HG03460 (cell line): ENCODE data around the gene CD8A.
"Not testable (repeated sequence)": the region's sequence is repeated elsewhere in the genome, so short reads cannot be mapped to it uniquely, and the experiment has no call there.

Experiments used
- ATAC-seq: cut with Tn5 transposase; IDR thresholded peaks from one replicate; pipeline ENCODE4 v1.9.1; 2021; ENCODE audit not compliant: unreplicated experiment

The CD8A gene

DNA sequence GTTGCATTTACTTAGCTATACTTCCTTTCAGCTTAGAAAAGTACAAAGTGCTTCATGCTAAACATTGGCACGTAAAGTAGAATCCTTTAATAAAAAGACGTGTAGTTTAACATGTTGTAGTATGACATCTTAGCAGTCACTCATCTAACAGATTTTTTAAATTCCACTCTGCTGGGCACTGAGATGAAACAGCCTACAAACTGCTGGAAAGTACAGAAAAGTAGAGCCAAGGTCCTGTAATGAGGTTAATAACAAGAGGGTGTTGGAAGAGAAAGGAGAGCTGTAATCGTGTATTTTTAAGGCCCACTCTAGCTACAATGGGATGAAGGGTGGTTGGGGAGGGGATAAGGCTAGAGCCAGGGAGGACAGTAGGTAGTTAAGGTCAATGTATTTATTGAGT is 10.7 kb downstream of the CD8A start:
- no peak for ATAC-seq

- ATAC-seq, result no peak
Measured at GRCh38 chr2:86778957-86779356, 11.8 kb downstream of the CD8A start.

DNA sequence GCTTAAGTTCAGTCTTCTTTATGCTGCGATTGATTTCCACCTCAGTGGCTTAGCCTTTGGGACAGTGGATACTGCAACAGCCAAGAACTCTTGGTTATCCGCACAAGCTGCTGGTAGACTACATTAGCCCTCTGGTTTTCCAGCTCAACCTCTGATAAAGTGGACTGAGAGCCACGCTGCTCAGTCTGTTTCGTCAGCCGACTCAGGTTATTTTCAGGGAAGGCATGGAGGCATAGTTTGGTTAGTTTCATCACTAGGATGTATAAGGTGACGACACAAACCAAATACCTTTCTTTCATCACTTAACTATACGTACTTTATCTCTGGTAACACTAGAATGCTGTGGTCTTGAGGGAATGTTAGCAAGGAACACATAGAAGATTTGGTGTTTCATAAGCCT is 14.2 kb downstream of the CD8A start:
- ATAC-seq, result no peak

DNA sequence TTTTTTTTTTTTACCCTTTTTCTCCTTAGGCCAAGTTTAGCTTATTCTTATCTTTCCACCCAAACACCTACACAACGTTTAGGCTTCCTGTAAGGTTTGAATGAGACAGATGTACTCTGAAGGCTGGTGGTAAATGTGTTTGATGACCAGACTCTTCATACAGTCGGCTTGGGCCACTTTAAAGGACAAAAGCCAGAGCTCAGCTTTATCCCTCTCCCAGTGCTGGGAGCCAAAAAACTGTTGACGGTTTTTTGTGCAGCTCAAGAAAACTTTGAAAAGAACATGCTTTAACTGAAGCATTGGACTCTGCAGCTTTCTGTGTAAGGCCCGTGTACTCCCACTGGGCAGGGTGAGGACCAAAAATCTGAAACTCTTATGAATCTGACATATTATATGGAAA is 15.4 kb downstream of the CD8A start:
- ATAC-seq, result no peak

- ATAC-seq, result no peak
Measured at GRCh38 chr2:86774862-86775261, 15.9 kb downstream of the CD8A start.

DNA sequence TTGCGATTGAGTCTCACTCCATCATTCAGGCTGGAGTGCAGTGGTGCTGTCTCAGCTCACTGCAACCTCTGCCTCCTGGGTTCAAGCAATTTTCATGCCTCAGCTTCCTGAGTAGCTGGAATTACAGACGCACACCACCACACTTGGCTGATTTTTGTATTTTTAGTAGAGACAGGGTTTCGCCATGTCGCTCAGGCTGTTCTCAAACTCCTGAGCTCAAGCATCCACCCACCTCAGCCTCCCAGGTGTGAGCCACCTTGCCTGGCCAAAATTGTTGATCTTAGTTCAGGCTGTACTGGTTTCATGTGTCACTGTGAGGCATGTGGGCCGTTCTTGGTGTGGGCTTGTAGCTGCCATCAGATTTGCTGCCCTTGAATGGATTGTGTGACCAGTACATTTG is 18.1 kb downstream of the CD8A start:
- ATAC-seq, result no peak

DNA sequence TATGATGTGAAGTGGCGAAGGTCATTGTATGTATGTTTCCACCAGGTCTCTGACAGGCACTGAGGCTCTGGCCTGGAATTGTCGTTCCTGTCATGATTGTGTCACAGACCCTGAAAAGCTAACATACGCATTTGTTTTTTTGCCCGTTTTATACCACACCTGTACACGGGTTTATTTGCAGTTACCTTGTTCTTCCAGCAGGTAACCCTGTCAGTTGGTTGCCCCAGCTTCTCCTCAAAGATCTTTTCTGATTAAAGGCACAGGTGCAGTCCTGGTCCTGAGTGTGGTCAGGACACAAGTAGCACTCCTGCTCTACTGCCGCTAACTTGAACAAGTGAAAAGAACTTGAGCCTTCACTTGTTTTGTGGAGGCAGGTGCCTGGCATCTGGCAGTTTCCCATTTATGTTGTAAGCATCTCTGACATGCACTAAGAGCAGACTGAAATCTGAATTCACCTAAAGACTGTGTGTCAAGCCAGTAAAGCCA is 19.9 kb downstream of the CD8A start:
- no peak for ATAC-seq

GRCh38 chr2:86769838-86770237 is 20.9 kb downstream of the CD8A start:
- ATAC-seq, result no peak

- no peak for ATAC-seq
Measured at GRCh38 chr2:86768189-86768949, 22.3 kb downstream of the CD8A start.

DNA sequence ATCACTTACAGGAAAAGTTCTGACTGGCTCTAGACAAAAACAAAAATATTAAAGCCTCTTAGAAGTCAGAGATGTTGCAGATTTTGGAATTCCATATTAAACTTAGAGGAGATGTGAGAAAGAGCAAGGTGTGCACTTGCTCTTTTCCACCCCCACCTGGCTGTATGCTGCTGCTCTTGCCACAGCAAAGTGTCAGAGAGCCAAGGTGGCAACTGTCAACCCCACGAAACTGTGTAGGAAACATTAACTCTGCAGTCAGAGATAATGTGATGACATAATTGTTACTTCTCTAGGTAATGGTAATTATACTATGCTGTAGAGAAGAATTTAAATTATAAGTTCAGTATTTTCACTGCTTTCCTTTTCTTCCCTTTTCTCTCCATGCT is 25.4 kb downstream of the CD8A start:
- ATAC-seq, result no peak

GRCh38 chr2:86764661-86765309 is 25.9 kb downstream of the CD8A start:
- no peak for ATAC-seq

DNA sequence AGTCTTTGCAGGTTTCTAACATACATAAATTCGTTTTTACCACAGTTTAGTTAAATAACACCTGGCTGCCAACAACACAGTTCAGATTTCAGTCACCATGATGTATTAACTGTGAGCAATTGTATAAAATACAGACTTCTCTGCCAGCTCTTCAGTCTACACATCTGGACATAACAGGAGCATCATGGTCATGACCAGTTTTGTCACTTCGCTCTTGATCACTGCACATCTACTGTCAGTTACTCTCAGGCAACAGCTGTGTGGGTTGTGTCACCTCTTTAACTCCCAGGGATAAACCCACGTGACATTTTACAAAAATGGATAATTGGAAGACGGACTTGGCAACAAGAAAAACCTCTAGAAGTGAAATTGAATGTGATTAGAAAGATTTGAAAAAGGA is 30.3 kb downstream of the CD8A start:
- ATAC-seq, result no peak

GRCh38 chr2:86758405-86758804 is 32.3 kb downstream of the CD8A start:
- no peak for ATAC-seq

DNA sequence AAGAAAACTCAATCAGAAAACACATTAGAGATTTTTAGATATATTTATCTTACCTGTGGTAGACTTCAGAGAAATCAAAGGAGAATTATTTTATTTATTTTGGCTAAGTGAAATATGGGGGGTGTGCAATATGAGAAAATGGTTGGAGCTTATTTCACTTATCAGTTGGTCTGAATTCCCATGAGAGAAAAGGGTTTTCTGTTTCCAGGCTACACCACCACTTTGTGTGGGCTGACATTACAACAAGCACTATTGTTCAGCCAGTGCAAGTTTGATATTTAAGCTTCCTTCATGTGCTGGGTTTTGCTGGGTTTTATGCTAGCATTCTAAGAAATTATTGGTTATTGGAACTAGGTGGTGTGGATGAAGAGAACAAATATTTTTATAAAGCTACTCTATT is 37.1 kb downstream of the CD8A start:
- ATAC-seq, result no peak

GRCh38 chr2:86752934-86753333 is 37.8 kb downstream of the CD8A start:
- ATAC-seq, result no peak

DNA sequence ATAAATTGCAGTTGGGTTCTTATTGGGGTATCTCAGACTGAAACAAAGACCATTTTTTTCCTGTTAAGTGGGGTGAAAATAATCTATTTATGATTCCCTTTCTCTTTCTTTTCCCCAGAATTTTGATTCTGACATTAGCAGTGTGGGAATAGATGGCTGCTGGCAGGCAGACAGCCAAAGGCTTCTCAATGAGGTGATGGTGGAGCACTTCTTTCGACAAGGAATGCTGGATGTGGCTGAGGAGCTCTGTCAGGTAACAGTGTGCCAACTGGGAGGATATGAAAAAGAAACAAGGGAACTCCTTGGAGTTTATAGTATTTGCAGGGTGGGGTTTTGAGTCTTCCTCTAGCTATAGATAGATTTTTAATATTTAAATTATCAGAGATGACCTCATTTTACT is 38.9 kb downstream of the CD8A start:
- no peak for ATAC-seq

- ATAC-seq, result no peak
Measured at GRCh38 chr2:86750240-86750839, 40.4 kb downstream of the CD8A start.

DNA sequence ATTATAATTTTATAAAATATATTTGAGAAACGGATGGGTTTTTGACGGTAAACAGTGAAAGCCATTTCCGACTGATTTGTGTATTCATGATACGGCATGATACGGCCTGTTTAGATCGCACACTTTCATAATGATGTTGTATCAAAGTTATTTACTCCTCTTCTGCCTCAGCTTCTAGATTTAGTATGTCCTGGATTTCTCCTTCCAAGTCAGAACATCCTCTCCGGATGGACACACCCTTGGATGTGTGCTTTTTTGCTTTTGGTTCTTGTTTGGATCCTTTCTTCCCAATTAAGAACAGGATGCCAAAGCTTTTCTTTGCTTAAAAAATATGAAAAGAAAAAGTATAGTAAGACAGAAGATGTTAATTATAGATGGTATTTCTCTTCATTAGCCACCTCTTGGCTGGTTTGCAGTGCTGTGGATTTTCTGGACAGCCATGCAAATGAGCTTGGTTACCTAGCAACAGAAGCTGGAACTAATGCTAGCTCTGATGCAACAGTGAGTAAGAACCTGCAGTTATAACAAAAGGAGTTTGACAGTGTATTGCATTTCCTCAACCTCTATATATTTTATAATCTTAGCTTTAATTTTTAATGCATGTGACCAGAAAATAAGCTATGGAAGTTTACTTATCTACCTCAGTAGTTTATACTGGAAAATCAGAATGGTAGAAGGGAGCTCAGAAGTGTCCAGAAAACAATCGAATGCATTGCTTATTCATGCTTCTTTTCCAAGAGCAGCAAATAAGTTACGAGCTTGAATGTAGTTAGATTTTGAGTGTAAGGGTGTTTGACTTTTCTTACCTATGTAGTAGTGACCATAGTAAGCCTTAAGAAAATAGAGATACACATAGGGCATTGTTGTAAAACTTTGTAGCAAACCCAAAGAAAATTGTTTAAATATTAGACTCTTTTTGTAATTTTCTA is 42.7 kb downstream of the CD8A start:
- no peak for ATAC-seq

GRCh38 chr2:86746939-86747338 is 43.8 kb downstream of the CD8A start:
- ATAC-seq, result no peak

DNA sequence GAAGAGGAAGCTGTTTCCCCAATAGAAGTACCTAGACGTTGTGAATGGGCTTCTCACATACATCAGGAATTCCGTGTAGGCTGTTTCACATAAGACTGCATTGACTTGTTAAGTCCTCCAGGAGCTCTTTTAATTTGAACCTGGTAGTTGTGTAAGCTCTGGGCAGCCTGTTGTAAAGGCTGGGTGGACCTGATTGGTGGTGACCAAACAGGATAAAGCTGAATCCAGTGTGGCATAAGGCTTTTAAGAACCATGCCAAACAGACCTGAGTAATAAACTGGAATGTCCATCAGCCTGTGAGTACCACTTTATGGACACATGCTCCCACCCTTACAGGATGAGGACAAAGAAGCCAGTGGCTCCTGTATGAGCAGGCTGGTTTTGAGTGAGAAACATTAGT is 46.6 kb downstream of the CD8A start:
- no peak for ATAC-seq

DNA sequence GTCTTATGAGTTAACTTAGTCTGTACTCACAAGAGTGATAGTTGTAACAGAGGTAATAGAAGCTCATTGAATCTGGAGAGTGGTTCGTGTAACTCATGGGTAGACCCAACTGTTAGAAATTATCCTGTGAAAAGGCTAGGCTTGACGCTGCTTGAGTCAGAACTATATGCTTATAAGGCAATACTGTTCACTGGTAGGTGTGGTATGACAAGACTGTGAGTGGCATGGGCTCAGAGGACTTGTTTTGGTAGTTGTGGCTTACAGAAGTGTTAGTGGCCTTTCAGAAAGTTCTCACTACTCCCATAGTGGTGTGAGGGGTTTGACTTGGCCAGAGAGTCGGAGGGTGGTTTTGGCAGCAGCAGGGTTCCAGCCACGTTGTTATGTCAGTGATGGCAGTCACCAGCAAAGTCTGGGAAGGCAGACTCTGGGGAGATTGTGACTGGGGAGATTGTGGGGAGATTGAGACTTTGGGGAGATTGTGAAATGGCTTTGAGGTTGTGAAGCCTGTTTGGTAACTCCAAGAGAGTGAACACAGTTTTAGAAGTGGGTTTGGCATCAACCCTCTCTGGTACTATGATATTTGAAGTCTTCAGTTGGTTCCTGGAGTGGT is 48.7 kb downstream of the CD8A start:
- not testable (repeated sequence) for ATAC-seq
